GM19397 (cell line): ENCODE measurements around the gene CUL7.
"Not testable (repeated sequence)": the region's sequence is repeated elsewhere in the genome, so short reads cannot be mapped to it uniquely, and the experiment has no call there.

Experiments
- ATAC-seq: cut with Tn5 transposase; IDR thresholded peaks from one replicate; pipeline ENCODE4 v1.9.1; 2021; ENCODE audit warnings: mild to moderate bottlenecking, moderate library complexity; ENCODE audit not compliant: unreplicated experiment

CUL7 gene

DNA sequence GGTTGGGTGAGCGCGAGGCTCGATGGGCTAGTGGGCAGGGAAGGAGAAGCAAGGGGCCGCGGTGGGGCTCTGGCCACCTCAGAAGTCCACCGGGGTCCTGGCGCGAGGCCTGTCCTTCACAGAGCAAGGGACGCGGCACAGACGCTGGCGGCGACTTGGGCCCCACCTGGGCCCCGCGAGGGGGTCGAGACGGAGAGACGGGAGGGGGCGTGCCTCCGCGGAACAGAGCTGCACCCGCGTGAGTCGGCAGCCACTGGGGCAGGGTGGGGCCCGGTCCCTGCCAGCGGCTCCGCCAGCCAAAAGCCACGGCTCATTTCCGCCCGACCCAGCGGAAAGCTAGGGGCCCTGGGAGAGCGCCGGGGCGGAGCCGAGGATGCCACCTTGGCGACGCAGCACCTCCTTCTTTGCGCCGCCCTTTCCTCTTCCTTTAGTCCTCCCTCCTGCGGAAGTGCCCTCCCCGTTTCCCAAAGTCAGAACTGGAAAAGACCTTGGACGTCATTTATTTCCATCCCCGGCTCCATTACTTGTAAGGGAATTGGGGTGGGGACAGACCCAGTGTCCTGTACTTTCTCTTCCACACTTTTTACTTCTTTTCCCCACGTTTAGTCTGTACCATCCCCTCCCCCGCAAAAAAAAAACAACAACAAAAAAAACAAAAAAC is at the start of gene CUL7:
CUL7 (minus strand) TSS at position 307 of the 661 bp plus-strand sequence. CDS start 1,063 bp downstream, outside the sequence.
- ATAC-seq: peak; percentile 85

DNA sequence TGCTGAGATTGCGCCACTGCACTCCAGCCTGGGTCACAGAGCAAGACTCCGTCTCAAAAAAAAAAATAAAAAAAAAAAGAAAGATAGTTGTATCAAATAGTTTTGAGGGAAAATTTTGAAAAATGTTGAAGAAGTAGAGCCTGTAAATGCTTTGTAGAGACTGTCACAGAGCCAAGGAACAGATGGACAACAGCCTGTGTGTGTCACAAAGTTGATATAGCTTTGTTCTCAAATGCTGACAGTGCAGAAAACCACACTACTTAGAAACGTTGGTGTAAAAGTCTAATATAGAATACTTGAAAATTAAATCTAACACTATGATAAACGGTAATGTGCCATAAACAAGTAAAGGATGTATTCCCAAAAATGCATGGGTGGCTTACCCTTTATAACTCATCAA is 47.8 kb upstream of the CUL7 start:
- no peak for ATAC-seq

DNA sequence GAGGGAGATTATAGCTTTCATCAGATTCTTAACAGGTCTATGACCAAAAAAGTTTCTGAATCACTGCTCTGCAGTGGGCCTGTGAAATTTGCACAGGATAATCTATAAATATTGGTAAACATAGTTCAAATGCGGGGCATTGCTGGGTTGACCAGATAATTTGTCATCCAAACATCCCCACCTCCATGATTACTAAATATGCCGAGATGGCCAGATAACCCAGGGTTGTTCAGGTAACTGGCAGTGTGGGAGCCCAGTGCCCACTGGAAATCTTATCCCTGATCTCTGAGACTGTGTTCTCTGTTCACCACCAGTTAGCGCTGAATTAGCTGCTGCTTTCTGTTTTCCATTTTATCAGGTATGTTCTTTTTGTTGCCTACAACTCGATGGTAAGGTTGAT is 43.9 kb upstream of the CUL7 start:
- ATAC-seq: no peak

DNA sequence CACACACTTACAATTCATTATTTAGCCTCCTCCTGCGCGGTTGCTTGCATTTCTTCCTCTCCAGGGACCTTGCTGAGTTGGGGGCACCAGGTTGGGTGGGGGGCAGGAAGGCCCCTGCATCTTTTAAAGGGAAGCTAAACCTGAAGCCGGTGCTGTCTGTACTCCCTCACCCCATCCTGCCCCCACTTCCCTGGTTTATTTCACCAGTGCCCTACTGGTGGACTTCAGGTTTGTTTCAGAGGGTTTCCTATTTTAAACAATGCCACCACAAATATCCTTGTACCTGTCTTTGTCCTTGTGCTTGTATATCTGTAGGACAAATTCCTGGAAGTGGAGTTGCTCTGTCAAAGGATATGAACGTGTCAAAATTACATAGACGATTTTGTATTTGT is 43.4 kb upstream of the CUL7 start:
- ATAC-seq: no peak

DNA sequence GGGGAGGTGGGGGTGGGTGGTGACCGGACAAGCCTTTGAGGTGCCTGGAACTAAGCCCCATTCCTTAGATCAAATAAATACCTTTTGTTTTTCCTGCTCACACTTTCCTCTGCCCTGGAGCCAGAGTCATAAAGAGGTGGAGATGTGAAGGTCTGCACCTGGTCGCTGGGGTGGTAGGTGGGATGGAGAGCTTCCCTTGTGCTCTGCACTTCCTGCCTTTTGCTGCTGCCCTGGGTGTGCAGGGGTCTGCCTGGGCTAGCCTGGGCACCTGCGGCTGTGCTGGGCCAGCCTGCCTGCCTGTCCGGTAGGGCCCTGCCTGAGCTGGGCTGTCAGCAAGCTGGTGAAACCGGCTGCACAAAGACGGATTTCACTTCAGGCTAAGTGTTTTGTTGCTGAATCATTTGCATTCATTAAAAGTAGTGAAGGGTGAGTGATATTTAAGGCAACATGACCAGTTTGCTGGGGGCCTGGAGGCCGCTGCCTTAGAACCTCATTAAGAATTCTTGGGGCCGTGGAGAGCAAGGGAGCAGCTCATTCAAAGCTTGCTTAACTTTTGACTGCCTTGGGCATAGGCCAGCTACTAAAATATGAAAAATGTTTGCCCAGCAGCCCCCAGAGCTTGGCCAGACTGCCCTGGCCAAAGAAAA is 42.9 kb upstream of the CUL7 start:
- ATAC-seq: no peak

DNA sequence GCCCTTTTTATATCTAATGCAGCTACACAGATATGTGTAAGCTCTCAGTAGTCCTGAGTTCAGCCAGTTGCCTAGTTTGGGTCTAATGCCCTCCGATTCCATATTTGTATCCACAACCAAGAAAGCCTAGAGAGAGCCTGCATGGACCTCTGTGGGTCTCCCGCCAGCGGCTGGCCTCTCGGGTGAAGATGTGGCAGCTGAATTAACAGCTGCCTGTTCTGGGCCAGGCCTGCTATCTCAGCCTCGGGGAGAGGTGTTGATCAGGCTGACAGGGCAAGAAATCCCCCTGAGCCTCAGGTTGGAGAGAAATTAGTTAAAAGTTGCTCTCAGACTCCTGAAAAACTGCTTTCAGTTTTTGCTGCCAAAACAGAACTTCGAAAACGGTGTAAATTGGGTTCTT is 42.3 kb upstream of the CUL7 start:
- no peak for ATAC-seq

DNA sequence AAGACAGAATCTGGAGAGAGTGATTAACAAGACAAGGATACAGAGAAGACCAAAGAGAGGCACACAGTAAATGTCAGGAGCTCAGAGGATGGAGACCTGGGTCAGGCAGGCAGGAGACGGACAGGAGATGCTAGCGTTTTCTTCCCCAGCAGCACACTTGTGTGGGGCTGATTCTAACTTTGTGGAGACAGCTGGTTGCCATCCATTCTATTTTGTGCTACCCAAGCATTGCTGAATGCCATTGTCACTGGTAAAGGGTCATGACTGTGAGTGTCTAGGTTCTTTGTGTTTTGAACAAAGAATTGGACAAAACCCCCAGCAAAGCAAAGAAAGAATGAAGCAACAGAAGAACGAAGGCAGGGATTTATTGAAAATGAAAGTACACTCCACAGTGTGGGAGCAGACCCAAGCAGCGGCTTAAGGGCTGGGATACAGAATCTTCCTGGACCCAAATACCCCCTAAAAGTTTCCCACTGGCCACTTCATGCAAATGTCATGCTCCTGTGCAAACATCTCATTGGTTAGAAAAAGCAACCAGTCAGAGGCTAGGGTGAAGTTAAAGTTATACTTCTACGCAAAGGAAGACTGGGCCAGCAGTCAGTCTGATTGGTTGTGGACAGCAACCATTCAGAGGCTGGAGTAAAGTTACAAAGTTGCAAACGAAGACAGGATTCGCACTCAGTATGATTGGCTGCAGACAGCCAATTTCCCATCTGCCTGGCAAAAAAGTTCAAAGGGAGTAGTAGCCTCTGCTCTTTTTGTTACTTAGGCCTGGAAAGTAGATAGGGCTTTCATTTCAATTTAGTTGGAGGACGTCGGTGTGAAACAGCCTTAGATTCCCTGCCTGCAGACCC is 40.0 kb upstream of the CUL7 start:
- ATAC-seq: no peak

DNA sequence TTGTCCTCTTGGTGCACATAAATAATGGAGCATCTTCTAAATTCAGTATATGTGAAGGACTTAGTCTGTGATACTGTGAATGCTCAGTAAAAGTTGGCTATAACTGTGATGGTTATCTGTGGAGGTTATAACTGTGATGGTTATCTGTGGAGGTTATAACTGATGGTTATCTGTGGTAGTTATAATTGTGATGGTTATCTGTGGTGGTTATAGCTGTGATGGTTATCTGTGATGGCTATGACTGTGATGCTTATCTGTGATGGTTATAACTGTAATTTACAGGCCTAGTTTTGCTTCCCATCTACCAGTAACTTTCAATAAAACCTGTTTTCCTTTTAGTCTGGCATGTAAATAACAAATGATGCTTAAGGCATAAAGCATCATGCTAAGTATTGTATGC is 39.0 kb upstream of the CUL7 start:
- no peak for ATAC-seq

DNA sequence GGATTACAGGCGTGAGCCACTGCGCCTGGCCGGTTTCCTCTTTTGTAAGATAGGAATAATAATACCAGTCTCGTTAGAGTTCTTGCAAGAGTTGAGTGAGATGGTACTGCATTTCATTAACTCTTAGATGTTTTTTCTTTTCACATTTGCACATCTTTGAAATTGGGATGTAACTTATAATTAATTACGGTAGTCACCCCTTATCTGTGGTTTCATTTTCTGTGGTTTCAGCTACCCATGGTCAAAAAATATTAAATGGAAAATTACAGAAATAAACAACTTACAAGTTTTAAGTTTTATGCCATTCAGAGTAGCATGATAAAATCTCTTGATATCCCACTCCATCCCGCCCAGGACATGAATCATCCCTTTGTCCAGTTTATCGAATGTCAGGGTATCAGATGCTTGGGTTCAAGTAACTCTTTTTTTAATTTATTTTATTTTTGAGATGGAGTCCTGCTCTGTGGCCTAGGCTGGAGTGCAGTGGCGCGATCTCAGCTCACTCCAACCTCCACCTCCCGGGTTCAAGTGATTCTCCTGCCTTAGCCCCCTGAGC is 37.9 kb upstream of the CUL7 start:
- ATAC-seq: no peak

DNA sequence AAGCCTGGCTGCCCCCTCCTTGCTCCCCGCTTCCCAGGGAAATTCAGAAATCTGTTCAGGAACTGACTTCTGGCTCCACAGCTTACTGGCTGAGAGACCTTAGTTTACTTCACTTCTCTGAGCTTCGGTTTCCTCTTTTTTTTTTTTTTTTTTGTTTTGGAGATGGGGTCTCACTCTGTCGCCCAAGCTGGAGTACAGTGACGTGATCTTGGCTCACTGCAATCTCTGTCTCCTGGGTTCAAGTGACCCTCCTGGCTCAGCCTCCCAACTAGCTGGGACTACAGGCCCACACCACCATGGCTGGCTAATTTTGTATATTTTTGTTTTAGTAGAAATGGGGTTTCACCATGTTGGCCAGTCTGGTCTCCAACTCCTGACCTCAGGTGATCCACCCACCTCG is 37.4 kb upstream of the CUL7 start:
- no peak for ATAC-seq

DNA sequence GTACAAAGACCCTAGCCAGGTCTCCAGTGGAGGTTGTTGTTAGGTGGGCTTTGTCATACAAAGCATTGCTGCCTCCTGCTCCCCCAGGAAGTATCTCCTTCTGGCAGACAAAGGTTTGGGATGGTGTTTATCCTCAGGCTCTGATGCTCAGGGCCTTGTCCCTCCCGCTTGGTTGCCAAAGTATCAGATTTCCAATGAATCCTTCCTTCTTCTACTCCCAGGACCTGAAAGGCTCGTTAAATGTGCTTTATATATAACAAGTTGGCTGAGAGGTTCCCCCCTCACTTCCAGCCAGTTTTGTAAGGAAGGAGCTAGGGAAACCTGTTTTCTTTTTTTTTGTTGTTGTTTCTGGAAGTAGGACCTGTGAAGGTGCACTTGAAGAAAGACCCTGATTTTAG is 36.9 kb upstream of the CUL7 start:
- ATAC-seq: no peak

DNA sequence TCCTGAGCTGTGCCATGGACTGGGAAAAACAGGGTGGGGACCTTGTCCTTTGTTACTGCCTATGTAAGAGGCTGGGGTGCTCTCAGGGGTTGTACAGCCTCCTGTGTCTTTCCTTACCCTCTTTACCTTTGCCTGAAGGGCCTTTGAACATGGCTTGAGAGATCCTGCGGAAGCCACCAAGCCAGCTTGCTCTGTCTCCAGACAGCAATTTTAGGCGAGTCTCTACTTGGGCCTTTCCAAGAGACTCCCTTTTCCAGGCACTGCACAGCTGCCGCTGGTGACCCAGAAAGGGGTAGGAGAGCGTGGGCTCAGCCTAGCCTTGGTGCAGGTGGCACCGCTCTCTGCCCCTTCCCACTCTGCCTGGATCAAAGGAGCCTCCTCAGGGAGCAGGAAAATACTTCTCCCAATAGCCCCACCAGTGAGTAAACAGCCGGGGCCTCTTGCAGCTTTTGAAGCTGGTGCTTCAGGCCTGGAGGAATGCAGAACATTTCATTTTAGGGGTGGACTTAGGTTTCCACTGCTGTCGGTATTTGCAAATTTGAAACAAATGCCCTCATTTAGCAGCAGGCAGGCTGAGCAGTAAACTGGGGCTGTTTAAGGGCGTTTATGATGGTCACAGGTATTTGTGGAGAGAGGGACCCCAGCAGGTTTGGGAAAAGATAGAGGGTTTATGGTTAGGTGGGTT is 36.4 kb upstream of the CUL7 start:
- no peak for ATAC-seq

DNA sequence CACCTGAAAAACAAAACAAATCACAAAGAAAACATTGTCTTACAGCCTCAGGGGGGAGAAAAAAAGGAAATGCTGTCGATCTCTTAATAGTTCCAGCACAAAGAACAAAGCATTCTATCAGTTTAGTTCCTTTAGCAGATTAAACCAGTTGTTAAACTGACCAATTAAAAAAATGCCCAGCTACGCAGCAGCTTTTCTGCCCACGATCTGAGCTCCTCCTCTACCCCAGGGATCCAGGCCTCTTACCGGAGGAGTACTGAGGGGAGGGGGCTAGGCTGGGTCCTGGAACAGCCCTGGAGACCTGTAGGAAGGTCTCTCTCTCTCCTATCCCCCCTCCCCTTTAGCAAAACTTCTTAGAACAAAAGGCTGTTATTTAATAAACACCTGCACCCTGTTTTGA is 35.8 kb upstream of the CUL7 start:
- no peak for ATAC-seq

DNA sequence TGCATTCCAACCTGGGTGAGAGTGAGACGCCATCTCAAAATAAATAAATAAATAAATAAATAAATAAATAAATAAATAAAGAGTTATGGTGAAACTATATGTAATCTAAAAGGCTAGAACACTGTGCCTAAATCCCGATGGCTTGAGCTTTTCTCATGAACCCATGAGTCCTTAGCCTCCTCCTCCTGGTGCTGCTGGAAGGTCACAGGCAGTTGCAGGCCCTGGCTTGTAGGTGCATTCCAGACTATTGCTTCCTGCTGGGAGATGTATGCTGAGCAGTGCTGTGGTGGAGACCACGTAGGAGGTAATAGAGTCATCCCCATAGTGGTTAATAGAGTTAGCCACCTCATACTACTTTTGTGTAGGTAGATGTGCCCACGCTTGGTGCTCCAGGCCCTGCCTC is 35.0 kb upstream of the CUL7 start:
- no peak for ATAC-seq

DNA sequence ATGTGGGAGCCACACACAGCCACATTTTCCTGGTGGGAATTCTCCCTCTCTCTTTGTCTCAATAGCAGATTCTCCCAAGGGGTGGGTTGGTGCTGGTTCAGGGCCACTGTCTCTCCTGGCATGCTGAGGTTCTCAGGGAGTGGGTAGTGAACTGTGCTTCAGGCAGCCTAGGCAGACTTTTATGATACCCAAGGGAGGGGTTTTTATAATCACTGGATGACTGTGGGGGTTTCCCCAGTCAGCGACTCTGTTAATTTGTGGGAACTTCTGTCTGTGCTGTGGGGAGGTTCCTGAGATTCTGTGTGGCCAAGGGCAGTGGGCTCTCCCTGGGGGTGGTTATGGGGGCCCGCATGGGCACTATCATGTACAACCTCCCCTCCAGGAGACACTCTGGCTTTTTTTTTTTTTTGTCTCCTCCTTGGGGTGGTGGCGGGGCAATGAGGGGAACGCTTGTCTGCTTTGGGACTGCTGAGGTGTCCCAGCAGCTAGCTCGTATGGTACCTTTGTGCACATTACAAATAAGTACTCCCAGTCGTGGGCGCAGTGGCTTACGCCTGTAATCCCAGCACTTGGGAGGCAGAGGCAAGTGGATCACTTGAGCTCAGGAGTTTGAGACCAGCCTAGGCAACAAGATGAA is 32.5 kb upstream of the CUL7 start:
- no peak for ATAC-seq

DNA sequence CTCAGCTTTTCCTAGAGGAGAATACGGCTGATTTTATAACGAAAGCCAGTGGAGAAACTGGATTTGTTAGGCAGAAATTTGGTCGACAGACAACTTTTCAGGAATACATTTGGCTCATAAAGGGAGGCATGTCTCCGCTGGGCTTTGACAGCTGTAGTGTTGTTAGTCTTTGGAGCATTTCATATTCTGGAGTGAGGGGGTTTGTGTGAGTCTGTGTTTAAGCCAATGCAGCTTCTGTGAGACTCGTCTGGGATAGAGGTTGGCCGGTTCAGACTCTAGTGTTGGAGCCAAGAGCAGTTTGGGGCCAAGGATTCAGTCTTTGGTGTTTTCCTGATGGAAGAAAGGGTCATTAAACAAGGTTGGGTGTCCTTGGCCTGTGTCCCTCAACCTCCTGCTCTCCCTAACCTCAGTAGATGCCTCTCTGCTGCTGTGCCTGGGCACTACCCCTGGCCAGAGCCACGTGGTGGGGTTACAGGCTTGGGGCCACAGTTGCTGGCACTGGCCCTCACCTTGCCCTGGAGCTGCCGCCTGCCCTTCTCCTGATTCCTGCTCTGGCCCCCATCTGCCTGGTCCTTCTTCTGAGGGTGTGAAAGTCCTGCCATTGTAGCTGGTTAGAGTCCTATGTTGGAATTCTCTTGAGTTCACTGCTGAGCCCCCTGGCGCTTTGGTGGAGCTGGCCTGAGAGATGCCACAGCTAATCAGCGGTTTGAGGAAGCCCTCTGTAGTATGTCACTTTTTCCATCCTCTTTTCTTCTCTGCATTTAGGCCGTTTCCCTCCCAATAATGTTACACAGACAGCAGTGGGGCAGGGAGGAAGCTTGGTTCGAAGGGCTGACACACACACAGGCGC is 29.4 kb upstream of the CUL7 start:
- no peak for ATAC-seq

DNA sequence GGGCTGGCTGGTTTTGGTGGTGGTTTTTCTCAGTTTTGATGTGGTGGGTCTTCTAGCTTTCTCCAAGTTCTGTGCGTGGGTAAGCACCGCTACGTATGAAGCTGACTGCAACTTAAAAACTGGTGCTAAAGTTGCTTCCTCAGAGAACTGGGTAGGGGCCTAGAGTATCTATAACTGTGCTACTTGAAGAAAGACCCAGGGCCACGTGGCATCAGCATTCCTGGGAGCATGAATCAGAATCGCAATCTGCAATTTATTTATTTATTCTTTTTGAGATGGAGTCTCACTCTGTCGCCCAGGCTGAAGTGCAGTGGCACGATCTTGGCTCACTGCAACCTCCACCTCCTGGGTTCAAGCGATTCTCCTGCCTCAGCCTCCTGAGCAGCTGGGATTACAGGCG is 28.3 kb upstream of the CUL7 start:
- ATAC-seq: not testable (repeated sequence)

DNA sequence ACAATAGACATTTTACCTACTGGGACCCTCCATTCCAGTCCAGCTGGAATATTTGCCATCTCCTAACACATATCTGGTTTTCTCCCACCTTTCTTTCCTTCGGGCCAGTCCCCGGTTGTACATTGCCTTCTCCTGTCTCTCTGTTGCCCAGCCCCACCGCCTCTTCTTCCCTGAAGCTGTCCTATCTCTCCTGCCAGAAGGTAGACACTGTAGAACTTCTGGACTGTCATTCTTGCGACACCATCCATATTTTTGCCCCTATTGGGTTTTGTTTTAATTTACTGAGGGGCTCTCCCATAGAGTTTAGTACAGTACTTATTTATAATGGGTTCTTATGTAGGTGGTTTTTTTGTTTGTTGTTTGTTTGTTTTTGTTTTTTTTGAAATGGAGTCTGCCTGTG is 27.4 kb upstream of the CUL7 start:
- no peak for ATAC-seq

DNA sequence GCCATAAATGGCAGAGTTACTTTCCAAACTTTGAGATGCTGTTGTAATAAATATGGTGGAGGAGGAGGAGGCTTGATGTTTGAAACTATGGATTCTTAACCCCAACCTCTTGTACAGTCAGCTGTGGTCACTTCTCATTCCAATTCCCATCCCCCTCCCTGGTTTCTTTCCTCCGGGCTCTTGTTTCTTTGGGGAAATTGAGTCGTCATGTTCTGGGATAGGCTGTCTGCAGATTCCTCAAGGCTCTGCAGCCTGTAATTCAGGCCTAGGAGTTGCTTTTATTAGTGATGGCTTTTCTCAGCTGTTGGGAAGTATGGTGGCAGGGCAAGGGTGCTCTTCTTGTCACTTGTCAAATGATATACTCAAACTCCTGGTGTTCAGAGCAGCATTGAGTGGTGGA is 25.0 kb upstream of the CUL7 start:
- no peak for ATAC-seq
